ENCODE results near the gene ELMOD1.

ELMOD1 gene

GRCh38 chr11:107707807-107708206 is 116.9 kb downstream of the ELMOD1 start:
- TF ChIP-seq, protein P1, sequence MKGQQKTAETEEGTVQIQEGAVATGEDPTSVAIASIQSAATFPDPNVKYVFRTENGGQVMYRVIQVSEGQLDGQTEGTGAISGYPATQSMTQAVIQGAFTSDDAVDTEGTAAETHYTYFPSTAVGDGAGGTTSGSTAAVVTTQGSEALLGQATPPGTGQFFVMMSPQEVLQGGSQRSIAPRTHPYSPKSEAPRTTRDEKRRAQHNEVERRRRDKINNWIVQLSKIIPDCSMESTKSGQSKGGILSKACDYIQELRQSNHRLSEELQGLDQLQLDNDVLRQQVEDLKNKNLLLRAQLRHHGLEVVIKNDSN (IDR thresholded peaks at IDR 0.05): no peak
- TF ChIP-seq TAF1 (IDR thresholded peaks at IDR 0.05; ENCODE audit: low read depth): no peak
- TF ChIP-seq RAD21 (IDR thresholded peaks at IDR 0.05; ENCODE audit: low read depth): no peak
- TF ChIP-seq CREB1 (IDR thresholded peaks at IDR 0.05; ENCODE audit: low read depth): no peak
- no peak for TF ChIP-seq NFIC (IDR thresholded peaks at IDR 0.05)
- TF ChIP-seq YY1 (IDR thresholded peaks at IDR 0.05; ENCODE audit: low read depth): no peak
- TF ChIP-seq CEBPB (IDR thresholded peaks at IDR 0.05): no peak
- no peak for TF ChIP-seq TEAD4 (IDR thresholded peaks at IDR 0.05)
- no peak for TF ChIP-seq TCF12 (IDR thresholded peaks at IDR 0.05; ENCODE audit: low read depth)
- TF ChIP-seq, protein P2, sequence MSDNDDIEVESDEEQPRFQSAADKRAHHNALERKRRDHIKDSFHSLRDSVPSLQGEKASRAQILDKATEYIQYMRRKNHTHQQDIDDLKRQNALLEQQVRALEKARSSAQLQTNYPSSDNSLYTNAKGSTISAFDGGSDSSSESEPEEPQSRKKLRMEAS (IDR thresholded peaks at IDR 0.05): no peak
- TF ChIP-seq REST (IDR thresholded peaks at IDR 0.05; ENCODE audit: low read depth): no peak
- TF ChIP-seq FOXM1 (IDR thresholded peaks at IDR 0.05; ENCODE audit: borderline replicate concordance, low read depth): no peak
- TF ChIP-seq ZBTB7A (IDR thresholded peaks at IDR 0.05; ENCODE audit: low read depth): no peak
- TF ChIP-seq EGR1 (IDR thresholded peaks at IDR 0.05): no peak
- no peak for TF ChIP-seq EP300 (IDR thresholded peaks at IDR 0.05; ENCODE audit: borderline replicate concordance)

DNA sequence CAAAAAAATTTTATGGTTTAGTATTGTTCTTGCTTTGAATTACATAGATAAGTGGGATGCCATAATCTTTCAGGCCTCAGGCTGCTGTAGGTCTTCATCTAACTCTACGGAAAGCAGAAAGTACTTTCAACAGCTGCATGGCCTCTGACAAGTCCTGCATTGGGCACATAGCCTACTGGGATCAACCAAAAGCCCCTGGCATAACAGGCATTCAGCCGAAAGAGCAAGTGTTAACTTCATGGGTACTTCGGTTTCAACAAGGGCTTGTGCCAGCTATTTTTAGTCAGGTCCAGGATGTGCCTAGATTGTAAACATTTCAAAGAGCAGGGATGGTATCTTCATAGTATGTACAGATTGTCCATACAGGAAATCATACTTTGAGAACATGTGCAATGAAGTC is 117.8 kb downstream of the ELMOD1 start:
- no peak for TF ChIP-seq TCF12 (IDR thresholded peaks at IDR 0.05; ENCODE audit: low read depth)
- TF ChIP-seq CREB1 (IDR thresholded peaks at IDR 0.05; ENCODE audit: low read depth): no peak
- TF ChIP-seq, protein P1 (IDR thresholded peaks at IDR 0.05): no peak
- TF ChIP-seq TEAD4 (IDR thresholded peaks at IDR 0.05): no peak
- TF ChIP-seq EP300 (IDR thresholded peaks at IDR 0.05; ENCODE audit: borderline replicate concordance): no peak
- no peak for TF ChIP-seq RAD21 (IDR thresholded peaks at IDR 0.05; ENCODE audit: low read depth)
- TF ChIP-seq, protein P2 (IDR thresholded peaks at IDR 0.05): no peak
- TF ChIP-seq YY1 (IDR thresholded peaks at IDR 0.05; ENCODE audit: low read depth): no peak
- no peak for TF ChIP-seq REST (IDR thresholded peaks at IDR 0.05; ENCODE audit: low read depth)
- TF ChIP-seq TAF1 (IDR thresholded peaks at IDR 0.05; ENCODE audit: low read depth): no peak
- no peak for TF ChIP-seq ZBTB7A (IDR thresholded peaks at IDR 0.05; ENCODE audit: low read depth)
- TF ChIP-seq NFIC (IDR thresholded peaks at IDR 0.05): no peak
- TF ChIP-seq EGR1 (IDR thresholded peaks at IDR 0.05): no peak
- no peak for TF ChIP-seq CEBPB (IDR thresholded peaks at IDR 0.05)
- no peak for TF ChIP-seq FOXM1 (IDR thresholded peaks at IDR 0.05; ENCODE audit: borderline replicate concordance, low read depth)

DNA sequence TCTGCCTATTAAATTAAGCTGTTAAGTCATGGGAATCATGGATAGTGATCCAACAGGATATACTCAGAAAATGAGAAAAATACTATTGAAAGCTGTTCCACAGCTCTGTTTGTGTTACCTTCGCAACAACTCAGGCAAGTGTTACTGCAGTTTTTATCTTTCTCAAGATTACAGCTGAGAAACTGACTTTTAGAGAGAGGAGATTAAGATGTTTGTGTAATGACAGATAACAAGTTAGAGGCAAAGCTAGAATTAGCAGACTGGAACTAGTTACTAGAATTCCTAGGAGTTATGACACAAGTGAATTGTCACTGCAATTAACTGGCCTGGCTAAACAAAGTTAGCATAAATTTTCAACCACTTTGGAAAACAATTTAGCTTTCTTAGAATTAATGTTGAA is 119.4 kb downstream of the ELMOD1 start:
- TF ChIP-seq CEBPB (IDR thresholded peaks at IDR 0.05) (no peak), ZBTB7A (IDR thresholded peaks at IDR 0.05; ENCODE audit: low read depth) (no peak), YY1 (IDR thresholded peaks at IDR 0.05; ENCODE audit: low read depth) (no peak), TEAD4 (IDR thresholded peaks at IDR 0.05) (no peak), FOXM1 (IDR thresholded peaks at IDR 0.05; ENCODE audit: borderline replicate concordance, low read depth) (no peak), REST (IDR thresholded peaks at IDR 0.05; ENCODE audit: low read depth) (no peak), NFIC (IDR thresholded peaks at IDR 0.05) (no peak), RAD21 (IDR thresholded peaks at IDR 0.05; ENCODE audit: low read depth) (no peak), TAF1 (IDR thresholded peaks at IDR 0.05; ENCODE audit: low read depth) (no peak), TCF12 (IDR thresholded peaks at IDR 0.05; ENCODE audit: low read depth) (no peak), EGR1 (IDR thresholded peaks at IDR 0.05) (no peak), CREB1 (IDR thresholded peaks at IDR 0.05; ENCODE audit: low read depth) (no peak)
- TF ChIP-seq, protein P2 (IDR thresholded peaks at IDR 0.05): no peak
- TF ChIP-seq, protein P1 (IDR thresholded peaks at IDR 0.05): no peak
